MM.1S (cell line): ENCODE data around the gene CAPN5.

Source experiments
- DNase-seq: peaks from one replicate; pipeline ENCODE4 v3.0.0-alpha.2; 2015
- H2AFZ ChIP-seq: fragments of 300-600 bp; sonication (generic); 2 replicates; pipeline ENCODE4 v1.6.0; 2016; ENCODE audit warnings: antibody characterized with exemption, low read length
- H3F3A ChIP-seq: fragments of 300-600 bp; sonication (generic); 2 replicates; pipeline ENCODE4 v1.6.1; 2016; ENCODE audit warnings: mild to moderate bottlenecking, antibody characterized with exemption, low read length, moderate library complexity, mixed read lengths; ENCODE audit not compliant: insufficient read depth
- H3K27ac ChIP-seq: fragments of 300-600 bp; sonication (generic); 2 replicates; pipeline ENCODE4 v1.5.1; 2016; ENCODE audit warnings: mild to moderate bottlenecking, low read length
- H3K27me3 ChIP-seq: fragments of 300-600 bp; sonication (generic); replicated peaks from 2 replicates; pipeline ENCODE4 v1.6.0; 2016; ENCODE audit warnings: low read length; ENCODE audit not compliant: insufficient read depth
- H3K36me3 ChIP-seq: fragments of 300-600 bp; sonication (generic); replicated peaks from 2 replicates; pipeline ENCODE4 v1.6.1; 2016; ENCODE audit warnings: mild to moderate bottlenecking, low read length, mixed read lengths; ENCODE audit not compliant: insufficient read depth
- H3K4me1 ChIP-seq: fragments of 300-600 bp; sonication (generic); 2 replicates; pipeline ENCODE4 v1.6.1; 2016; ENCODE audit warnings: low read length, mixed read lengths
- H3K4me2 ChIP-seq: fragments of 300-600 bp; sonication (generic); 2 replicates; pipeline ENCODE4 v1.6.0; 2016; ENCODE audit warnings: low read depth, low read length
- H3K4me3 ChIP-seq: fragments of 300-600 bp; sonication (generic); 2 replicates; pipeline ENCODE4 v1.5.1; 2016; ENCODE audit warnings: low read length, mixed read lengths
- H3K79me2 ChIP-seq: fragments of 300-600 bp; sonication (generic); 2 replicates; pipeline ENCODE4 v1.6.1; 2016; ENCODE audit warnings: mixed run types, low read length, mixed read lengths
- H3K9ac ChIP-seq: fragments of 300-600 bp; sonication (generic); 2 replicates; pipeline ENCODE4 v1.6.1; 2016; ENCODE audit warnings: low read length, mixed read lengths
- H3K9me2 ChIP-seq: fragments of 300-600 bp; sonication (generic); replicated peaks from 2 replicates; pipeline ENCODE4 v1.6.1; 2016; ENCODE audit warnings: mild to moderate bottlenecking, low read length, mixed read lengths; ENCODE audit not compliant: insufficient read depth
- H3K9me3 ChIP-seq: fragments of 300-600 bp; sonication (generic); replicated peaks from 2 replicates; pipeline ENCODE4 v1.6.1; 2016; ENCODE audit warnings: mild to moderate bottlenecking, low read length, mixed read lengths; ENCODE audit not compliant: insufficient read depth
- H4K20me1 ChIP-seq: fragments of 300-600 bp; sonication (generic); 2 replicates; pipeline ENCODE4 v1.6.1; 2016; ENCODE audit warnings: mild to moderate bottlenecking, low read length, moderate library complexity, mixed read lengths; ENCODE audit not compliant: insufficient read depth
- CTCF ChIP-seq: fragments of 300-600 bp; sonication (generic); IDR thresholded peaks from 2 replicates; pipeline ENCODE4 v1.5.1; 2016; ENCODE audit warnings: antibody characterized with exemption, low read length, mixed read lengths
- EZH2 ChIP-seq: fragments of 300-600 bp; sonication (generic); optimal IDR thresholded peaks from 2 replicates; pipeline ENCODE3; 2017; ENCODE audit warnings: low read depth, mild to moderate bottlenecking, antibody characterized with exemption, low read length, mixed read lengths
- EZH2phosphoT487 ChIP-seq: fragments of 300-600 bp; sonication (generic); IDR thresholded peaks from 2 replicates; pipeline ENCODE4 v1.6.1; 2018; ENCODE audit warnings: antibody characterized with exemption, low read length

The CAPN5 gene

DNA sequence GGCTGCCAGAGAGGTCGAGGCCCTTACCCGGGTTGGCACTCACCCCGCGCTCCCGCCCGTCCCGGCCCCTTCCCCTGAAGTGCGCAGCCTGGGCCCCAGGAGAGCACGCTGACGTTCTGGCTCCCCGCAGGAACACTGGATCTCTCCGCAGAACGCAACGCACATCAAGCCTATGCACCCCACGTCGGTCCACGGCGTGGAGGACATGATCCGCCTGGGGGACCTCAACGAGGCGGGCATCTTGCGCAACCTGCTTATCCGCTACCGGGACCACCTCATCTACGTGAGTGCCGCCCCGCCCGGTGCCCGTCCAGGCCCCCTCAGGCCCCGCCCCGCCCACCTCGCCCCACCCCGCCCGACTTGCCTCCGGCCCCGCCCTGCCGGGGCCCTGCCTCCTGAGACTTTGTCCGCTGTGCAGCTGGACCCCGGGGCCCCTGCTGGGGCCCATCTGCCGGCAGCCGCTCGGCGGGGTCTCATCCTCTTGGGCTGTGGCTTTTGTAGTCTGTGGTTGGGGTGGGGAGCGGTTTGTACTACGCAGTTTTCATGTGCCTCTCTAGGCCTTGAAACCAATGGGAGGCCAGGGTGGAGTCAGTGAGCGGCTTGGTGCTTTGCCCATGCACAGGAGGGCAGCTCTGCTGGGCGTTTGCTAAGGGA, 81.0 kb downstream of the CAPN5 start:
- Histone ChIP-seq H3K9ac (no peak overlapping the region), H3K79me2 (no peaks in the 10 kb centered on the region), H3K9me2 (no peaks in the 10 kb centered on the region), H3K27me3 (no peaks in the 10 kb centered on the region), H3K36me3 (no peaks in the 10 kb centered on the region), H3K4me3 (no peak overlapping the region), H3K27ac (no peak overlapping the region), H2AFZ (no peak overlapping the region), H3K4me1 (no peaks in the 10 kb centered on the region), H3F3A (no peaks in the 10 kb centered on the region), H3K4me2 (no peak overlapping the region), H3K9me3 (no peaks in the 10 kb centered on the region), H4K20me1 (no peaks in the 10 kb centered on the region)
- TF ChIP-seq CTCF (no peak), EZH2phosphoT487 (no peak), EZH2 (no peak)
- no peak for DNase-seq

GRCh38 chr11:77148963-77149715, 82.4 kb downstream of the CAPN5 start:
- H3K4me1 ChIP-seq, result no peaks in the 10 kb centered on the region
- H3K9ac ChIP-seq, result no peak overlapping the region
- no peaks in the 10 kb centered on the region for H3K36me3 ChIP-seq
- H3K79me2 ChIP-seq, result no peaks in the 10 kb centered on the region
- H2AFZ ChIP-seq, result no peak overlapping the region
- DNase-seq, result no peak
- H3F3A ChIP-seq, result no peaks in the 10 kb centered on the region
- H3K4me2 ChIP-seq, result no peak overlapping the region
- no peaks in the 10 kb centered on the region for H3K9me3 ChIP-seq
- H3K27me3 ChIP-seq, result no peaks in the 10 kb centered on the region
- TF ChIP-seq EZH2phosphoT487 (no peak), EZH2 (no peak), CTCF (no peak)
- no peaks in the 10 kb centered on the region for H3K9me2 ChIP-seq
- H3K4me3 ChIP-seq, result no peak overlapping the region
- H4K20me1 ChIP-seq, result no peaks in the 10 kb centered on the region
- no peak overlapping the region for H3K27ac ChIP-seq

- Histone ChIP-seq H3K4me1 (no peaks in the 10 kb centered on the region), H4K20me1 (no peaks in the 10 kb centered on the region), H3K9ac (no peak overlapping the region), H3K79me2 (no peaks in the 10 kb centered on the region), H3K9me2 (no peaks in the 10 kb centered on the region), H3K4me2 (no peak overlapping the region), H2AFZ (no peak overlapping the region), H3K27me3 (no peaks in the 10 kb centered on the region), H3K4me3 (no peak overlapping the region), H3F3A (no peaks in the 10 kb centered on the region), H3K27ac (no peak overlapping the region), H3K36me3 (no peaks in the 10 kb centered on the region), H3K9me3 (no peaks in the 10 kb centered on the region)
- no peak for TF ChIP-seq CTCF
- TF ChIP-seq EZH2phosphoT487, result no peak
- no peak for TF ChIP-seq EZH2
- DNase-seq, result no peak
Measured at GRCh38 chr11:77149716-77150392, 83.1 kb downstream of the CAPN5 start.
